22Rv1 (cell line): ENCODE measurements around the gene CDH10.

Experiments
- H3K27ac ChIP-seq: fragments of 450-650 bp; 2 replicates; pipeline ENCODE4 v1.5.1; 2017
- CTCF ChIP-seq: fragments of 450-650 bp; IDR thresholded peaks from 2 replicates; pipeline ENCODE4 v1.5.1; 2017; ENCODE audit warnings: mild to moderate bottlenecking
- ZFX ChIP-seq: fragments of 450-650 bp; IDR thresholded peaks from 2 replicates; pipeline ENCODE4 v1.6.1; 2017; ENCODE audit warnings: antibody characterized with exemption, borderline replicate concordance

CDH10 gene

GRCh38 chr5:24645483-24645882, 705 bp upstream of the CDH10 start:
- 0 out of 2 replicates have a peak overlapping the region, but pooled peaks have one; percentile 15 for H3K27ac ChIP-seq
- no peak for TF ChIP-seq CTCF
- no peak for TF ChIP-seq ZFX

GRCh38 chr5:24643880-24644279, 898 bp downstream of the CDH10 start:
- TF ChIP-seq ZFX (no peak), CTCF (no peak)
- H3K27ac ChIP-seq = no peak overlapping the region

GRCh38 chr5:24643156-24643555, 1.6 kb downstream of the CDH10 start:
- TF ChIP-seq ZFX = no peak
- TF ChIP-seq CTCF = no peak

GRCh38 chr5:24642022-24642421, 2.8 kb downstream of the CDH10 start:
- TF ChIP-seq CTCF (peak; percentile 84), ZFX (no peak)
- H3K27ac ChIP-seq = no peak overlapping the region

More at GRCh38 chr5:24643156-24643555, 1.6 kb downstream of the CDH10 start:
- H3K27ac ChIP-seq = no peak overlapping the region

- TF ChIP-seq CTCF = no peak
- TF ChIP-seq ZFX = no peak
- H3K27ac ChIP-seq = no peak overlapping the region
Observed at GRCh38 chr5:24635209-24635608, 9.6 kb downstream of the CDH10 start.

- TF ChIP-seq ZFX (no peak), CTCF (peak; percentile 73)
- no peak overlapping the region for H3K27ac ChIP-seq
Observed at GRCh38 chr5:24633715-24634325, 11.0 kb downstream of the CDH10 start.

GRCh38 chr5:24632353-24632752, 12.4 kb downstream of the CDH10 start:
- TF ChIP-seq CTCF = no peak
- H3K27ac ChIP-seq = no peak overlapping the region
